Progenitor cell of endocrine pancreas (in vitro differentiated cells): ENCODE measurements around the gene MT4. TPM values are rescaled to one million over a fixed set of nuclear protein-coding genes. Genes with fewer than 3 reads are reported as not detected.

ENCODE experiments used
- DNase-seq: peaks from one replicate; pipeline ENCODE4 v3.0.0; 2021; ENCODE audit warnings: low spot score; ENCODE audit not compliant: unreplicated experiment
- H3K27ac Mint-ChIP-seq: 2 replicates; pipeline ENCODE4 v1.8.0; 2021; ENCODE audit warnings: mild to moderate bottlenecking, moderate library complexity, mixed read lengths
- H3K27me3 Mint-ChIP-seq: 2 replicates; pipeline ENCODE4 v1.8.0; 2021; ENCODE audit warnings: mixed read lengths
- H3K36me3 Mint-ChIP-seq: 2 replicates; pipeline ENCODE4 v1.8.0; 2022; ENCODE audit warnings: mixed read lengths; ENCODE audit not compliant: insufficient read depth
- H3K4me1 Mint-ChIP-seq: 2 replicates; pipeline ENCODE4 v1.8.0; 2021; ENCODE audit warnings: low read depth, mixed read lengths
- H3K4me3 Mint-ChIP-seq: 2 replicates; pipeline ENCODE4 v1.8.0; 2021; ENCODE audit warnings: low read depth, mild to moderate bottlenecking, moderate library complexity, mixed read lengths
- H3K9me3 Mint-ChIP-seq: 2 replicates; pipeline ENCODE4 v1.8.0; 2021; ENCODE audit warnings: low read depth, mixed read lengths
- CTCF ChIP-seq: fragments of 200-600 bp; sonication (generic); IDR thresholded peaks from one replicate; pipeline ENCODE4 v1.5.0; 2021; ENCODE audit warnings: antibody characterized with exemption, mild to moderate bottlenecking; ENCODE audit not compliant: unreplicated experiment
- total RNA-seq: library from RNA; stranded (reverse); gene quantifications from 2 replicates; pipeline ENCODE4 v1.2.1, GENCODE V29; 2021

The MT4 gene
- total RNA-seq, 1 donor from 2014 or later = not detected

- Mint-ChIP-seq H3K27me3 (peaks cover 20% of the 10 kb centered on the region), H3K9me3 (no peaks in the 10 kb centered on the region), H3K4me1 (no peaks in the 10 kb centered on the region), H3K27ac (no peak overlapping the region), H3K4me3 (no peak overlapping the region), H3K36me3 (no peaks in the 10 kb centered on the region)
- no peak for DNase-seq
- TF ChIP-seq CTCF = no peak
Measured at GRCh38 chr16:56549161-56549560, 15.7 kb upstream of the MT4 start.

GRCh38 chr16:56549744-56550385 is 15.0 kb upstream of the MT4 start:
- no peak for DNase-seq
- H3K4me1 Mint-ChIP-seq = no peaks in the 10 kb centered on the region
- no peak for TF ChIP-seq CTCF
- H3K27ac Mint-ChIP-seq = no peak overlapping the region
- H3K36me3 Mint-ChIP-seq = no peaks in the 10 kb centered on the region
- peaks cover 25% of the 10 kb centered on the region for H3K27me3 Mint-ChIP-seq
- H3K9me3 Mint-ChIP-seq = no peaks in the 10 kb centered on the region
- H3K4me3 Mint-ChIP-seq = no peak overlapping the region

- no peak for TF ChIP-seq CTCF
- Mint-ChIP-seq H3K27me3 (peaks cover 29% of the 10 kb centered on the region), H3K4me3 (no peak overlapping the region), H3K27ac (no peak overlapping the region), H3K36me3 (no peaks in the 10 kb centered on the region), H3K9me3 (no peaks in the 10 kb centered on the region), H3K4me1 (no peaks in the 10 kb centered on the region)
- DNase-seq = no peak
Measured at GRCh38 chr16:56551796-56552738, 12.8 kb upstream of the MT4 start.

GRCh38 chr16:56554441-56554840 is 10.4 kb upstream of the MT4 start:
- no peak for TF ChIP-seq CTCF
- peaks cover 40% of the 10 kb centered on the region for H3K27me3 Mint-ChIP-seq

GRCh38 chr16:56558024-56558747 is 6.7 kb upstream of the MT4 start:
- Mint-ChIP-seq H3K27ac (no peak overlapping the region), H3K4me3 (no peak overlapping the region), H3K9me3 (no peaks in the 10 kb centered on the region), H3K27me3 (peaks cover 38% of the 10 kb centered on the region), H3K36me3 (no peaks in the 10 kb centered on the region), H3K4me1 (no peaks in the 10 kb centered on the region)
- TF ChIP-seq CTCF = no peak
- no peak for DNase-seq

More at GRCh38 chr16:56554441-56554840, 10.4 kb upstream of the MT4 start:
- H3K4me3 Mint-ChIP-seq = no peak overlapping the region
- no peaks in the 10 kb centered on the region for H3K36me3 Mint-ChIP-seq
- no peaks in the 10 kb centered on the region for H3K4me1 Mint-ChIP-seq
- no peak overlapping the region for H3K27ac Mint-ChIP-seq
- DNase-seq = no peak
- no peaks in the 10 kb centered on the region for H3K9me3 Mint-ChIP-seq
